ENCODE measurements around the gene POM121.
"Not testable (repeated sequence)": the region's sequence is repeated elsewhere in the genome, so short reads cannot be mapped to it uniquely, and the experiment has no call there.

DNA sequence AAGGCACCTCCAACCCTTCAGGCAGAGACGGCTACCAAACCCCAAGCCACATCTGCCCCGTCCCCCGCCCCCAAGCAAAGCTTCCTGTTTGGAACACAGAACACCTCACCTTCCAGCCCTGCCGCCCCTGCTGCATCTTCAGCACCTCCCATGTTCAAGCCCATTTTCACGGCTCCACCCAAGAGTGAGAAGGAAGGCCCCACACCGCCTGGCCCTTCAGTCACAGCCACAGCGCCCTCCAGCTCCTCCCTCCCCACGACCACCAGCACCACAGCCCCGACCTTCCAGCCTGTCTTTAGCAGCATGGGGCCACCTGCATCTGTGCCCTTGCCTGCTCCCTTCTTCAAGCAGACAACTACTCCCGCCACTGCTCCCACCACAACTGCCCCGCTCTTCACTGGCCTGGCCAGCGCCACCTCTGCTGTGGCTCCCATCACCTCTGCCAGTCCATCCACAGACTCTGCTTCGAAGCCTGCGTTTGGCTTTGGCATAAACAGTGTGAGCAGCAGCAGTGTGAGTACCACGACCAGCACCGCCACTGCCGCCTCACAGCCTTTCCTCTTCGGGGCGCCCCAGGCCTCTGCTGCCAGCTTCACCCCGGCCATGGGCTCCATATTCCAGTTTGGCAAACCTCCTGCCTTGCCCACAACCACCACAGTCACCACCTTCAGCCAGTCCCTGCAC, 17.3 kb downstream of the POM121 start:
- TF ChIP-seq, protein P1, sequence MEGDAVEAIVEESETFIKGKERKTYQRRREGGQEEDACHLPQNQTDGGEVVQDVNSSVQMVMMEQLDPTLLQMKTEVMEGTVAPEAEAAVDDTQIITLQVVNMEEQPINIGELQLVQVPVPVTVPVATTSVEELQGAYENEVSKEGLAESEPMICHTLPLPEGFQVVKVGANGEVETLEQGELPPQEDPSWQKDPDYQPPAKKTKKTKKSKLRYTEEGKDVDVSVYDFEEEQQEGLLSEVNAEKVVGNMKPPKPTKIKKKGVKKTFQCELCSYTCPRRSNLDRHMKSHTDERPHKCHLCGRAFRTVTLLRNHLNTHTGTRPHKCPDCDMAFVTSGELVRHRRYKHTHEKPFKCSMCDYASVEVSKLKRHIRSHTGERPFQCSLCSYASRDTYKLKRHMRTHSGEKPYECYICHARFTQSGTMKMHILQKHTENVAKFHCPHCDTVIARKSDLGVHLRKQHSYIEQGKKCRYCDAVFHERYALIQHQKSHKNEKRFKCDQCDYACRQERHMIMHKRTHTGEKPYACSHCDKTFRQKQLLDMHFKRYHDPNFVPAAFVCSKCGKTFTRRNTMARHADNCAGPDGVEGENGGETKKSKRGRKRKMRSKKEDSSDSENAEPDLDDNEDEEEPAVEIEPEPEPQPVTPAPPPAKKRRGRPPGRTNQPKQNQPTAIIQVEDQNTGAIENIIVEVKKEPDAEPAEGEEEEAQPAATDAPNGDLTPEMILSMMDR (IDR thresholded peaks at IDR 0.05) = not testable (repeated sequence)
- not testable (repeated sequence) for TF ChIP-seq POLR2A (IDR thresholded peaks at IDR 0.05)

All from thyroid gland (tissue), 4 donors.